HepG2 (cell line): ENCODE results near the gene FIBCD1. TPM values are rescaled to one million over a fixed set of nuclear protein-coding genes. Genes with fewer than 3 reads are reported as not detected.
A peak's percentile ranks its signal among the peaks of the same experiment; 100 is the strongest.

ENCODE experiments used
- AKNA ChIP-seq: sonication (generic); formaldehyde crosslinking; IDR thresholded peaks from 2 replicates; pipeline ENCODE4 v1.4.0; 2020; ENCODE audit warnings: missing genetic modification reagents, borderline replicate concordance
- DPF2 ChIP-seq: sonication (generic); formaldehyde crosslinking; IDR thresholded peaks from 2 replicates; pipeline ENCODE4 v1.4.0; 2020; ENCODE audit warnings: mild to moderate bottlenecking, low read depth, missing genetic modification reagents, borderline replicate concordance
- GATAD2A ChIP-seq: IDR thresholded peaks from 2 replicates; pipeline ENCODE4 v1.6.1; 2016
- LBX2 ChIP-seq: sonication (generic); formaldehyde crosslinking; IDR thresholded peaks from 2 replicates; pipeline ENCODE4 v1.5.0; 2020; ENCODE audit warnings: missing genetic modification reagents, mild to moderate bottlenecking, borderline replicate concordance
- MLXIP ChIP-seq: sonication (generic); formaldehyde crosslinking; IDR thresholded peaks from 2 replicates; pipeline ENCODE4 v1.9.0; 2021; ENCODE audit warnings: missing genetic modification reagents, borderline replicate concordance
- PHF20 ChIP-seq: sonication (generic); formaldehyde crosslinking; IDR thresholded peaks from 2 replicates; pipeline ENCODE4 v1.5.0; 2020; ENCODE audit warnings: mild to moderate bottlenecking, missing genetic modification reagents
- PITX1 ChIP-seq: sonication (generic); formaldehyde crosslinking; IDR thresholded peaks from 2 replicates; pipeline ENCODE4 v1.5.1; 2020; ENCODE audit warnings: mild to moderate bottlenecking, missing genetic modification reagents
- REL ChIP-seq: sonication (generic); formaldehyde crosslinking; conservative IDR thresholded peaks from 2 replicates; pipeline ENCODE4 v1.8.0; 2022; ENCODE audit warnings: mild to moderate bottlenecking, missing genetic modification reagents, moderate library complexity
- SCMH1 ChIP-seq: sonication (generic); formaldehyde crosslinking; IDR thresholded peaks from 2 replicates; pipeline ENCODE4 v1.9.0; 2021; ENCODE audit warnings: missing genetic modification reagents, mild to moderate bottlenecking, borderline replicate concordance
- ZBTB4 ChIP-seq: sonication (generic); formaldehyde crosslinking; IDR thresholded peaks from 2 replicates; pipeline ENCODE4 v1.4.0; 2020; ENCODE audit warnings: missing genetic modification reagents, mild to moderate bottlenecking, borderline replicate concordance
- ZFP36L2 ChIP-seq: sonication (generic); formaldehyde crosslinking; IDR thresholded peaks from 2 replicates; pipeline ENCODE4 v1.4.0; 2020; ENCODE audit warnings: missing genetic modification reagents
- ZFY ChIP-seq: sonication (generic); formaldehyde crosslinking; IDR thresholded peaks from 2 replicates; pipeline ENCODE4 v1.4.0; 2020; ENCODE audit warnings: missing genetic modification reagents
- ZNF432 ChIP-seq: sonication (generic); formaldehyde crosslinking; IDR thresholded peaks from 2 replicates; pipeline ENCODE4 v1.5.0; 2020; ENCODE audit warnings: missing genetic modification reagents, mild to moderate bottlenecking, borderline replicate concordance
- ZNF468 ChIP-seq: sonication (generic); formaldehyde crosslinking; IDR thresholded peaks from 2 replicates; pipeline ENCODE4 v1.8.0; 2022; ENCODE audit warnings: mild to moderate bottlenecking, moderate library complexity, missing genetic modification reagents
- ZNF788 ChIP-seq: sonication (generic); formaldehyde crosslinking; IDR thresholded peaks from 2 replicates; pipeline ENCODE4 v1.5.0; 2020; ENCODE audit warnings: mild to moderate bottlenecking, missing genetic modification reagents, borderline replicate concordance
- ZSCAN31 ChIP-seq: sonication (generic); formaldehyde crosslinking; IDR thresholded peaks from 2 replicates; pipeline ENCODE4 v1.5.0; 2020; ENCODE audit warnings: low read depth, mild to moderate bottlenecking, missing genetic modification reagents
- polyA plus RNA-seq, 8 experiments: library from polyadenylated mRNA; depleted of rRNA in 3 of 8; stranded (reverse) in 7 of 8; unstranded in 1 of 8; fragments of >200 nt; fragmentation: Illumina TruSeq in 4 of 8; extraction: Trizol in 4 of 8; gene quantifications; 2 replicates each; pipeline versions ENCODE4 v1.2.1 to v1.2.3, GENCODE V29; 2011 to 2016; ENCODE audit warnings: low read depth in 4 of 8, missing spikeins in 1 of 8, mixed read lengths in 1 of 8; ENCODE audit not compliant: insufficient read depth in 1 of 8
- total RNA-seq, 5 experiments: library from RNA; depleted of rRNA; stranded (reverse); fragments of >200 nt; fragmentation: Illumina TruSeq; extraction: Trizol; gene quantifications; 2 replicates each; pipeline ENCODE4 v1.2.3, GENCODE V29; 2016; ENCODE audit warnings: low read depth in 1 of 5

FIBCD1 gene
- total and polyA plus RNA-seq, 2 of the 13 experiments (the other 11 are each of a cell fraction or from before 2014, with no cell fraction given), result 0.55 to 0.89 TPM

- TF ChIP-seq PITX1 (CRISPR knock-in tag) (0 out of 2 replicates have a peak, but pooled peaks have one; percentile 21), ZBTB4 (no peak), GATAD2A (CRISPR knock-in tag) (peak; percentile 59), PHF20 (CRISPR knock-in tag) (no peak), ZFP36L2 (CRISPR knock-in tag) (no peak), DPF2 (no peak), ZNF788 (peak; percentile 73; the same call in 1 of the 2 replicates), SCMH1 (CRISPR knock-in tag) (no peak), LBX2 (no peak), REL (CRISPR knock-in tag) (no peak), MLXIP (CRISPR knock-in tag) (no peak), ZNF468 (CRISPR knock-in tag) (no peak), AKNA (CRISPR knock-in tag) (no peak), ZNF432 (CRISPR knock-in tag) (no peak), ZSCAN31 (CRISPR knock-in tag) (no peak), ZFY (CRISPR knock-in tag) (no peak)
These were observed 4.1 kb downstream of the FIBCD1 start (continued) for GRCh38 chr9:130934702-130935647.
